ENCODE results near the gene CSTB. TPM values are rescaled to one million over a fixed set of nuclear protein-coding genes. Genes with fewer than 3 reads are reported as not detected.

The CSTB gene
- total RNA-seq, 1 donor from 2014 or later = 7.1 TPM

DNA sequence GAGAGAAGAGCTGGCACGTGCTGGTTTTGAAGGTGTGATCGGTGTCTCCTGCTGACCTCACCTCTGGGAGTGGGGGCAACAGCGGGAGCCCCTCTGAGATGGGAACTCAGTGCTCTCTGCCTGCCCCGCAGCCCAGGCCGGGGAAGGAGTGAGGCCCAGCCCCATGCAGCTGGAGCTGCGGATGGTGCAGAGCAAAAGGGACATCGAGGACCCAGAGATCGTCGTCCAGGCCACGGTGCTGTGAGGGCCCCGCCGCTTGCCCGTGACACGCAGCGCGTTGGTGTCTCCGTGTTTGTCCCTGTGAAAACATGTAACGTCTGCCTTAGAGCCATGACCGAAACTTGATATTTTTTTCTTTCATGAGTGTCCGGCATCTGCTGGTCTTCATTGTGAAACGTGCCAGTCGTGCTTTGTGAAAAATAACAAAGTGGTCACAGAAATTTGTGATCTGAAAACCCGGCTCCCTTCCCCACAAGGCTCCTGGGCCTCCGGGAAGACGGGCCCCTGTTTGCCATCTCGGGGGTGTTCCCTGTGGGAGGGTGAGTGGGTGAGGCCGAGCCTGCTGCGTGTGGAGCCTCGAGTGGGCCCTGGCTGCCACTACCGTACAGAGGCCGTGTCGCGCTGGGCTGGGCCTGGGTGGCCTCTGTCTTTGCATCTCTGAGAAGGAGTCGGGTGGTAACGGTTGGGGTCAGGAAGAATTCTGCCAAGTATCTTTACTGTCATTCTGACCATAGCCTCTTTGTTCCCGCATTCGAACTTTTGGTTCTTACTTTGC lies 20.1 kb downstream of the CSTB start:
- H3K4me3 Mint-ChIP-seq = no peak overlapping the region

DNA sequence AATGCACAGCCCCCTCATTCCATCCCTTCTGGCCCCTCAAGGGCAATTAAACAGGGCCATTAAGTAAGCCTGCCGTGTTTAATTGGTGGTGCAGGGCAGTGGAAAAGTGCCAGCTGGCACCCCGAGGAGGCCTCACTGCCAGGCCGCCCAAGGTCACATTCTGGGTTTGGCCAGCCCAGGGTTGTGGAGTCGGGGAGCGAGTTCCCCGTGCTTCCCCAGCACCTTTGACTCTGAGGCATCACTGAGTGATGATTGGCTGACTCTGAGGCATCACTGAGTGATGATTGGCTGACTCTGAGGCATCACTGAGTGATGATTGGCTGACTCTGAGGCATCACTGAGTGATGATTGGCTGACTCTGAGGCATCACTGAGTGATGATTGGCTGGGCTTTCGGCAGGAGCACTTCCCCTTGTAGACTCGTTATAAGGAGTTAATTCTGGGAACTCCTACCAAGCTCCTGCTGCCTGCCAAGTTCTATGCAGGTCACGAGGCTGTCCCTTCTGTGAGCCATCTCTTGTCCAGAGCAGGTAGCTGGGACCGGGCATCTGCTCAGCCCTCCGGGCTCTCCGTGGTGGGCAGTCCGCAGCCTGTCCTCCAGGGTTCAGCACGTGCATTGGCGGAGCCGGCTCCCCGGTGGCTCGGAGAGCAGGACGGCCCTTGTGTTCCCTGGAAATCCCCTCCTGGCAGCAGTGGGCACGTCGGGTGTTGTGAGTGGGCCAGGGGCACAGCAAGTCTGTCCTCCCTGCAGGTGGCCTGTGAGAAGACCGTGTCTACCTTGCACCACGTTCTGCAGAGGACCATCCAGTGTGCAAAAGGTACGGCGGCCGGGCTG lies 20.9 kb downstream of the CSTB start:
- no peaks in the 10 kb centered on the region for H3K79me2 ChIP-seq (ENCODE audit: low read depth)
- Mint-ChIP-seq H3K4me1 (no peaks in the 10 kb centered on the region), H3K27me3 (ENCODE audit: insufficient read depth, low read depth) (no peaks in the 10 kb centered on the region), H3K9me3 (no peaks in the 10 kb centered on the region), H3K27ac (no peak overlapping the region), H3K4me3 (no peak overlapping the region), H3K36me3 (peaks cover 17% of the 10 kb centered on the region)
- no peaks in the 10 kb centered on the region for H3K9me3 ChIP-seq (ENCODE audit: low read depth)
- no peaks in the 10 kb centered on the region for H3K36me3 ChIP-seq
- H4K20me1 ChIP-seq (ENCODE audit: low read depth) = no peaks in the 10 kb centered on the region
- no peak overlapping the region for H3K4me2 ChIP-seq
- no peaks in the 10 kb centered on the region for H3K4me1 ChIP-seq
- no peak overlapping the region for H3K9ac ChIP-seq
- H2AFZ ChIP-seq (replicated peaks) = no peak overlapping the region
- peaks cover 5% of the 10 kb centered on the region for H3F3A ChIP-seq (ENCODE audit: low read depth)
- H3K4me3 ChIP-seq = no peak overlapping the region
- DNase-seq (ENCODE audit: low spot score) = no peak
- TF ChIP-seq EZH2phosphoT487 (IDR thresholded peaks at IDR 0.05) (no peak), EZH2 (IDR thresholded peaks at IDR 0.05) (no peak)
- TF ChIP-seq, protein P1, sequence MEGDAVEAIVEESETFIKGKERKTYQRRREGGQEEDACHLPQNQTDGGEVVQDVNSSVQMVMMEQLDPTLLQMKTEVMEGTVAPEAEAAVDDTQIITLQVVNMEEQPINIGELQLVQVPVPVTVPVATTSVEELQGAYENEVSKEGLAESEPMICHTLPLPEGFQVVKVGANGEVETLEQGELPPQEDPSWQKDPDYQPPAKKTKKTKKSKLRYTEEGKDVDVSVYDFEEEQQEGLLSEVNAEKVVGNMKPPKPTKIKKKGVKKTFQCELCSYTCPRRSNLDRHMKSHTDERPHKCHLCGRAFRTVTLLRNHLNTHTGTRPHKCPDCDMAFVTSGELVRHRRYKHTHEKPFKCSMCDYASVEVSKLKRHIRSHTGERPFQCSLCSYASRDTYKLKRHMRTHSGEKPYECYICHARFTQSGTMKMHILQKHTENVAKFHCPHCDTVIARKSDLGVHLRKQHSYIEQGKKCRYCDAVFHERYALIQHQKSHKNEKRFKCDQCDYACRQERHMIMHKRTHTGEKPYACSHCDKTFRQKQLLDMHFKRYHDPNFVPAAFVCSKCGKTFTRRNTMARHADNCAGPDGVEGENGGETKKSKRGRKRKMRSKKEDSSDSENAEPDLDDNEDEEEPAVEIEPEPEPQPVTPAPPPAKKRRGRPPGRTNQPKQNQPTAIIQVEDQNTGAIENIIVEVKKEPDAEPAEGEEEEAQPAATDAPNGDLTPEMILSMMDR (IDR thresholded peaks at IDR 0.05) = no peak
- H3K27ac ChIP-seq = no peak overlapping the region
- no peaks in the 10 kb centered on the region for H3K27me3 ChIP-seq

More for the DNA sequence above, 20.1 kb downstream of the CSTB start:
- H3K9me3 ChIP-seq (ENCODE audit: low read depth) = no peaks in the 10 kb centered on the region
- H3K4me3 ChIP-seq = no peak overlapping the region
- Mint-ChIP-seq H3K36me3 (peaks cover 12% of the 10 kb centered on the region), H3K9me3 (no peaks in the 10 kb centered on the region), H3K27ac (no peak overlapping the region), H3K4me1 (no peaks in the 10 kb centered on the region), H3K27me3 (ENCODE audit: insufficient read depth, low read depth) (no peaks in the 10 kb centered on the region)
- TF ChIP-seq EZH2phosphoT487 (IDR thresholded peaks at IDR 0.05) (no peak), EZH2 (IDR thresholded peaks at IDR 0.05) (no peak)
- no peak for DNase-seq (ENCODE audit: low spot score)
- H2AFZ ChIP-seq (replicated peaks) = no peak overlapping the region
- H3K27me3 ChIP-seq = no peaks in the 10 kb centered on the region
- H4K20me1 ChIP-seq (ENCODE audit: low read depth) = no peaks in the 10 kb centered on the region
- peaks cover 5% of the 10 kb centered on the region for H3F3A ChIP-seq (ENCODE audit: low read depth)
- no peak overlapping the region for H3K4me2 ChIP-seq
- no peak overlapping the region for H3K9ac ChIP-seq
- H3K36me3 ChIP-seq = no peaks in the 10 kb centered on the region
- no peaks in the 10 kb centered on the region for H3K4me1 ChIP-seq
- H3K79me2 ChIP-seq (ENCODE audit: low read depth) = no peaks in the 10 kb centered on the region
- H3K27ac ChIP-seq = no peak overlapping the region

DNA sequence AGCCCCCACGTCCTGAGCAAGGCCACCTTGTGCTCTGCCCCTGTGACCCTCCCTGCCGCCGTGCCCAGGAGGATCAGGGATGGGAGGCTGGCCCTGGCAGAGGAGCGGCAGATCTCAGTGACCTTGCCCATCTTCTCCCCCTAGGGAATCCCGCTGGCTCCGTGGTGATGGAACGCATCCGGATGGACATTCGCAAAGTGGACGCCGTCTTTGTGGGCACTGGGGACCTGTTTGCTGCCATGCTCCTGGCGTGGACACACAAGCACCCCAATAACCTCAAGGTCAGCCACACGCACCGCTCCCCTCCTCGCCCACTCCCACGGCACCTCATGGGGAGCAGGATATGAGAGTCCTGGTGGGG lies 22.7 kb downstream of the CSTB start:
- no peaks in the 10 kb centered on the region for H3K4me1 ChIP-seq
- Mint-ChIP-seq H3K27me3 (ENCODE audit: insufficient read depth, low read depth) (peaks cover 2% of the 10 kb centered on the region), H3K27ac (no peak overlapping the region), H3K36me3 (peaks cover 15% of the 10 kb centered on the region), H3K9me3 (no peaks in the 10 kb centered on the region), H3K4me1 (no peaks in the 10 kb centered on the region), H3K4me3 (no peak overlapping the region)
- no peaks in the 10 kb centered on the region for H3K79me2 ChIP-seq (ENCODE audit: low read depth)
- no peak overlapping the region for H2AFZ ChIP-seq (replicated peaks)
- H3K9ac ChIP-seq = no peak overlapping the region
- TF ChIP-seq EZH2 (IDR thresholded peaks at IDR 0.05) (no peak), EZH2phosphoT487 (IDR thresholded peaks at IDR 0.05) (no peak)
- TF ChIP-seq, protein P1 (IDR thresholded peaks at IDR 0.05) = no peak
- H3K27ac ChIP-seq = no peak overlapping the region
- no peak for DNase-seq (ENCODE audit: low spot score)
- no peak overlapping the region for H3K4me3 ChIP-seq
- H3F3A ChIP-seq (ENCODE audit: low read depth) = peaks cover 5% of the 10 kb centered on the region
- no peaks in the 10 kb centered on the region for H4K20me1 ChIP-seq (ENCODE audit: low read depth)
- no peaks in the 10 kb centered on the region for H3K9me3 ChIP-seq (ENCODE audit: low read depth)
- H3K27me3 ChIP-seq = no peaks in the 10 kb centered on the region
- no peak overlapping the region for H3K4me2 ChIP-seq
- H3K36me3 ChIP-seq = no peaks in the 10 kb centered on the region
